SK-N-SH treated with all-trans-retinoic acid at 6 μM for 48 hours (cell line): ENCODE results near the gene UBL4B.

Source experiments
- TCF4 ChIP-seq: fragments of 250-450 bp; sonication (Bioruptor Pico); IDR thresholded peaks from 2 replicates; pipeline ENCODE4 v1.8.0; 2021; ENCODE audit warnings: mild to moderate bottlenecking, moderate library complexity, borderline replicate concordance
- TF ChIP-seq, protein P1 (sequence below): fragments of 250-450 bp; sonication (Bioruptor Pico); IDR thresholded peaks from 2 replicates; pipeline ENCODE4 v1.8.0; 2020; ENCODE audit warnings: mild to moderate bottlenecking, moderate library complexity, borderline replicate concordance

DNA sequence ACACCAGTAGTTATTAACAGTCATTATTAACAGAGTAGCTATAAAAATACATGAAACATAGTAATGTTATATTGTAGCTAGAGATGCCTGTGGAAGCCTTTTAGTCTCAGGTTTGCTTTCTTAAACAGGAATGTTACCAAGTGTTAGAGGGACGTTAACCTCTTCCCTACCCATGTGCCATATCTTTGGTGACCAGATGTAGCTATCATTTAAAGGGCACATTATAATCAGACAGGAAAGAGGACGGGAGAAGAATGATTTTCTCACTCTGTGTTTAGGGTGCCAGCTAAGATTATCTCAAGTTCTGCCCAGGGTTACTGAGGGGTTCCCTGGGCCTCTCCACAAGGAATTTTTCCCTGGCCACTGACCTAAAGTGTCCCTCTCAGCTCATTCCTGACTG is 20.9 kb upstream of the UBL4B start:
- TF ChIP-seq TCF4, result no peak
- TF ChIP-seq, protein P1, sequence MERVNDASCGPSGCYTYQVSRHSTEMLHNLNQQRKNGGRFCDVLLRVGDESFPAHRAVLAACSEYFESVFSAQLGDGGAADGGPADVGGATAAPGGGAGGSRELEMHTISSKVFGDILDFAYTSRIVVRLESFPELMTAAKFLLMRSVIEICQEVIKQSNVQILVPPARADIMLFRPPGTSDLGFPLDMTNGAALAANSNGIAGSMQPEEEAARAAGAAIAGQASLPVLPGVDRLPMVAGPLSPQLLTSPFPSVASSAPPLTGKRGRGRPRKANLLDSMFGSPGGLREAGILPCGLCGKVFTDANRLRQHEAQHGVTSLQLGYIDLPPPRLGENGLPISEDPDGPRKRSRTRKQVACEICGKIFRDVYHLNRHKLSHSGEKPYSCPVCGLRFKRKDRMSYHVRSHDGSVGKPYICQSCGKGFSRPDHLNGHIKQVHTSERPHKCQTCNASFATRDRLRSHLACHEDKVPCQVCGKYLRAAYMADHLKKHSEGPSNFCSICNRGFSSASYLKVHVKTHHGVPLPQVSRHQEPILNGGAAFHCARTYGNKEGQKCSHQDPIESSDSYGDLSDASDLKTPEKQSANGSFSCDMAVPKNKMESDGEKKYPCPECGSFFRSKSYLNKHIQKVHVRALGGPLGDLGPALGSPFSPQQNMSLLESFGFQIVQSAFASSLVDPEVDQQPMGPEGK (CRISPR knock-in tag), result no peak
